Colon (tissue), 2 donors: ENCODE results near the gene SNX2.
"Not testable (repeated sequence)": the region's sequence is repeated elsewhere in the genome, so short reads cannot be mapped to it uniquely, and the experiment has no call there.

ENCODE experiments used
- FAIRE-seq: peaks from 2 replicates; lab custom pipeline; 2012; peaks lifted over from hg19 to GRCh38; lab: Jason Lieb, UNC
- donor health status: control.
- donor health status: control.

Gene SNX2

DNA sequence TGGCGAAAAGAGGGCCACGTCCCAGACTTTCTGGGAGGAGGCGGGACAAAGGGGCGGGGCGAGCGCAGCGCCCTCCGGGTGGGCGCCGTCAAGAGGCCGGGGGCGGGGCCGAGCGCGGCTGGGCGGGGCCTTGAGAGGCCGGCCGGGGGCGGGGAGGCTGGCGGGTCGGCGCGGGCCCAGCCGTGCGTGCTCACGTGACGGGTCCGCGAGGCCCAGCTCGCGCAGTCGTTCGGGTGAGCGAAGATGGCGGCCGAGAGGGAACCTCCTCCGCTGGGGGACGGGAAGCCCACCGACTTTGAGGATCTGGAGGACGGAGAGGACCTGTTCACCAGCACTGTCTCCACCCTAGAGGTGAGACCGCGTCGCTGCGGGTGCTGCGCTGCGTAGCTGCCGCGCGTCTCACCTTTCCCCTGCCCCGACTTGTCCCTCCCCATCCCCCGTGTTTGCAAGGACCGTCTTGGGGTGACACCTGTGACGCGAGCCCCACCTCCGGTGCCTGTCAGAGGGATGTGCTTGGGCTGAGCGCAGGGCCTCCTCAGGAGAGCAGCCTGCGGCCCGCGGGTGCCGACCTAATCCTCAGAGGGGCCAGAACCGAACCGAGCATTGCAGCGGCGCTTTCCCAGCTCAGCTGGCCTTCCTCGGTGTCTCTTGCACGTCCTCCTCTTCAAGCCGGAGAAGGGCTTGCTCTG lies at the start of gene SNX2:
SNX2 (plus strand) TSS at position 220 of the 689 bp plus-strand sequence; CDS start at position 244, 24 bp downstream.
- no peak for FAIRE-seq

DNA sequence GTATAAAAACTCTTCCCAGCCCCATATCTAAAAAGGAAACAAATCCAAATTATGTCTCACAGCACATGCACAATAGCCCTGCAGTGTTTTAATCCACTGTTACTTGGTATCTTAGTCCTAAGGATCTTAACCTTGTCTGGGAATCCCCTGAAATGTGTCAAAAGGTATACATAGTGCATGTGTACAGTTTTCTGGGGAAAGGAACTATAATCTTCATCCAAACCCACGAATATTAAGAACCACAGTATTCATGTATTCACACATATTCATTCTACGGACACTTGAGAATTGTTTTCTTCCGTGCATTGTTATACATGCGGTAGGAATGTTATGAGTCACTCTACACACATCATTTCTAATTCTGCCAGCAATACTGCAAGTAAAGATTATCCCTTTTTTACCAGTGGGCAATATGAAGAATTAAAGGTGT lies 47.8 kb upstream of the SNX2 start:
- no peak for FAIRE-seq

- no peak for FAIRE-seq
These were observed 44.8 kb upstream of the SNX2 start for GRCh38 chr5:122730037-122730436.

DNA sequence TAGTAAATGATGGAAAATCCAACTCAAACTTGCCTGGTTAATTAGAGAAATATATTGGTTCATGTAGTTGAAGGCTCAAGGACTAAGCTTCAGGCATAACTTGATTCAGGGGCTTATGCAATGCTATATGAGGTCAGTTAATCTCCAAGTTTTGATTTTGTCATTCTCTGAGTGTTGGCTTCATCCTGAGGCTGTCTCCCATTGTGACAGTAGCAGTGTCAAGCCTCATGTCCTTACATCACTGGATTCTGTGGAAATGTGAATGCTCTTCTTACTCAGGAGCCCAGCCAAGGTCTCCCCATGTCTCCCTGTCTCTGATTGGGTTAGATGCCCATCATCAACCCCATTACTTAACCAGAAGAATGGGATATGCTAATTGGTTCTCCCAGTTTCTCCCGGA lies 44.4 kb upstream of the SNX2 start:
- no peak for FAIRE-seq

GRCh38 chr5:122736086-122736845 lies 38.6 kb upstream of the SNX2 start:
- no peak for FAIRE-seq

GRCh38 chr5:122738088-122738487 lies 36.8 kb upstream of the SNX2 start:
- no peak for FAIRE-seq

- no peak for FAIRE-seq
These were observed 33.2 kb upstream of the SNX2 start for GRCh38 chr5:122741681-122742080.

GRCh38 chr5:122743261-122743660 lies 31.6 kb upstream of the SNX2 start:
- FAIRE-seq: no peak

- FAIRE-seq: no peak
These were observed 29.3 kb upstream of the SNX2 start for GRCh38 chr5:122745597-122745996.

GRCh38 chr5:122749886-122750285 lies 25.0 kb upstream of the SNX2 start:
- no peak for FAIRE-seq

GRCh38 chr5:122751293-122751782 lies 23.5 kb upstream of the SNX2 start:
- FAIRE-seq: no peak

- no peak for FAIRE-seq
These were observed 21.4 kb upstream of the SNX2 start for GRCh38 chr5:122753500-122753899.

DNA sequence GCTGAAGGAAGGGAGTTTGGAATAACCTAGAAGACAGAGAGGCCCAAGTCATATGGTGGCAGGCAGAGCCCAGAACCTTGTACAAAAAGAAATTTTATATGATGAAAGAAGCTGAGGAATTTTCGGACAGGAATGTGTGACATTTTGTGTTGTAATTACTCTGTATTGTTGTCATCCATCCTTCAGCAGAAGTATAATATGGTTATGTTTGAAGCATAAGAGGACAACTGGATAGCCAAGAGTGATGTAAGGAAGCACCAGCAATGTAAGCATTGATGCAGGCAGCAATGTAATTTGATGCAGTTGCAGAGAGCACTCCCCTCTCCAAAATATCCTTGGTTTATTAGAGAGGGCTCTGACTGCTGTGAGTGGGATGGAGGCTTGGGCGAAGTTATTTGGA lies 19.1 kb upstream of the SNX2 start:
- FAIRE-seq: no peak

- no peak for FAIRE-seq
These were observed 18.5 kb upstream of the SNX2 start for GRCh38 chr5:122756264-122756911.

- no peak for FAIRE-seq
These were observed 17.6 kb upstream of the SNX2 start for GRCh38 chr5:122757285-122757684.

GRCh38 chr5:122759241-122760070 lies 15.4 kb upstream of the SNX2 start:
- FAIRE-seq: no peak

DNA sequence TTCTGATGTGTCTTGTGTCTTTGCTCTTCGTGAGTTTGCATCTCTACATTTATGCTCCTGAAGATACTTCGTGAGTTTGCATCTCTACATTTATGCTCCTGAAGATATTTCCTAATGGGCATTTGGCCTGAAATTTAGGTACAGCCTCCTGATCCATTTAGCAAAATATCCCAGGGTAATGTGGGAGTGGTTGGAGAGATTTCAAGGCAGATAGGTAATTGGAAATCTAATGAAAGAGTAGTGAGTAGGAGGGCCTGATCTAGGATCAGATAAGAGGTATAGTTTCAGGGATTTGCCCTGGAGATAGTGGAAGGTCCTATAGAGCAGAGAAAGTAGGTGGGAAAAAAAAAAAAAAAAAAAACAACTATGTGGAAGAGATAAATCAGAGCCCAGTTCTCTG lies 14.6 kb upstream of the SNX2 start:
- no peak for FAIRE-seq

GRCh38 chr5:122761115-122761514 lies 13.8 kb upstream of the SNX2 start:
- FAIRE-seq: no peak

GRCh38 chr5:122761896-122762295 lies 13.0 kb upstream of the SNX2 start:
- not testable (repeated sequence) for FAIRE-seq

- no peak for FAIRE-seq
These were observed 8.8 kb upstream of the SNX2 start for GRCh38 chr5:122766130-122766529.

DNA sequence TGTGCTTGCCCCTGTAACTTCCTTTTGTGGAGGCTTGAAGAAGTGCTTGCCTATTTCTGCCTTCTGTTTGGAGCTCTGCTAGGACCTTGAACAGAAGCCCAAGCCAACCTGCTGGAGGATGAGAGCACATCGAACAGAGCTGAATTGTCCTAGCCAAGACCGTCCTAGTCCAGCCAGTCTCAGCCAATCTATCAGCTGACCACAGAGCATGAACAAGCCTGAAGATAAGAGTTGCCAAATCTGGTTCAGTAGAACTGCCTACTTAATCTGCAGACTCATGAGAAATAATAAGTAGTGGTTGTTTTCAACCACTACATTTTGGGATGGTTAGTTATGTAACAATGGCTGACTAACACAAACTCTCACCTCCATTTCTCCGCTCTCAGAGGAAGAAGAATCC lies 4.4 kb upstream of the SNX2 start:
- no peak for FAIRE-seq

GRCh38 chr5:122772446-122772845 lies 2.4 kb upstream of the SNX2 start:
- no peak for FAIRE-seq
